Testis (tissue), 2 donors: ENCODE results near the gene FYTTD1.

Experiments used
- POLR2A ChIP-seq: fragments of 450-650 bp; IDR thresholded peaks from one replicate; pipeline ENCODE4 v1.6.1; 2017; ENCODE audit warnings: antibody characterized with exemption, mild to moderate bottlenecking, moderate library complexity
- TF ChIP-seq, protein P1 (sequence below), 3 experiments: fragments of 450-650 bp in 2 of 3; fragments of 200-600 bp in 1 of 3; sonication (generic) in 1 of 3; IDR thresholded peaks; one replicate each; pipeline ENCODE4 v1.5.1; 2016 to 2019; ENCODE audit warnings: antibody characterized with exemption in 3 of 3, mild to moderate bottlenecking in 2 of 3, moderate library complexity in 1 of 3

DNA sequence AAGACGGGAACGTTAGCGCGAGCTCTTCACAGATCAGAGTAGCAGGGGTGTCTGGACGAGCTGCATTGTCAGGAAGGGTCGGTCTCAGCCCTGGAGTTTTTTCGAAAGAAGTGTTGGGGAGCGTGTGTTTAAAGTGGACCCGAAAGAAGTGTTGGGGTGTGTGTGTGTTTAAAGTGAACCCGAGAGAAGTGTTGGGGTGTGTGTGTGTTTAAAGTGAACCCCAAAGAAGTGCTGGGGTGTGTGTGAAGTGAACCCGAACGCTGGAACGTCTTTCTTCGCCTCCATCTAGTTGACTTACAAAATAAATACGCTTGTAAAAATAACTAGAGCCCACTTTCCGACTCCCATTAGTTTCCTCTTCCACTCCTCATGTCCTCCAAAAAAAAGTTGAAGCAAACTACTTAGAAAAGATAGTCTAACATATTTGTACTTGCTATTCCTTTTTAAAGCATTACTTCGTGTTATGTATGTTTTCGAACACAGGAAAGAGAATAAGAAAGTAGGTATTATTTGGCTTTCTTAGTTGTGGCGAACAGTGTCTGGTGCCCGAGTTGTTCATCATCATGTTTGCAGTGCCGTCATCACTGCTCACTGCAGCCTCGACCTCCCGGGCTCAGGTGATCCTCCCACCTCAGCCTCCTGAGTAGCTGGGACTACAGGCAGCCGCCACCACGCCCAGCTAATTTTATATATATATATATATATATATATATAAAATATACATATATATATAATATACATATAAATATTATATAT is 42.4 kb downstream of the FYTTD1 start:
- TF ChIP-seq, protein P1, sequence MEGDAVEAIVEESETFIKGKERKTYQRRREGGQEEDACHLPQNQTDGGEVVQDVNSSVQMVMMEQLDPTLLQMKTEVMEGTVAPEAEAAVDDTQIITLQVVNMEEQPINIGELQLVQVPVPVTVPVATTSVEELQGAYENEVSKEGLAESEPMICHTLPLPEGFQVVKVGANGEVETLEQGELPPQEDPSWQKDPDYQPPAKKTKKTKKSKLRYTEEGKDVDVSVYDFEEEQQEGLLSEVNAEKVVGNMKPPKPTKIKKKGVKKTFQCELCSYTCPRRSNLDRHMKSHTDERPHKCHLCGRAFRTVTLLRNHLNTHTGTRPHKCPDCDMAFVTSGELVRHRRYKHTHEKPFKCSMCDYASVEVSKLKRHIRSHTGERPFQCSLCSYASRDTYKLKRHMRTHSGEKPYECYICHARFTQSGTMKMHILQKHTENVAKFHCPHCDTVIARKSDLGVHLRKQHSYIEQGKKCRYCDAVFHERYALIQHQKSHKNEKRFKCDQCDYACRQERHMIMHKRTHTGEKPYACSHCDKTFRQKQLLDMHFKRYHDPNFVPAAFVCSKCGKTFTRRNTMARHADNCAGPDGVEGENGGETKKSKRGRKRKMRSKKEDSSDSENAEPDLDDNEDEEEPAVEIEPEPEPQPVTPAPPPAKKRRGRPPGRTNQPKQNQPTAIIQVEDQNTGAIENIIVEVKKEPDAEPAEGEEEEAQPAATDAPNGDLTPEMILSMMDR (IDR thresholded peaks at IDR 0.05): no peak
- TF ChIP-seq POLR2A: no peak
